Chondrocyte (in vitro differentiated cells): ENCODE data around the gene ITPKB. TPM values are rescaled to one million over a fixed set of nuclear protein-coding genes. Genes with fewer than 3 reads are reported as not detected.

Source experiments
- DNase-seq: peaks from one replicate; pipeline ENCODE4 v3.0.0; 2021; ENCODE audit warnings: mixed read lengths, low spot score
- H3K27ac Mint-ChIP-seq: one replicate; pipeline ENCODE4 v1.8.0; 2021; ENCODE audit warnings: mild to moderate bottlenecking, moderate library complexity, mixed read lengths; ENCODE audit not compliant: unreplicated experiment
- H3K27me3 Mint-ChIP-seq: 2 replicates; pipeline ENCODE4 v1.8.0; 2021; ENCODE audit warnings: low read depth, mixed read lengths
- H3K36me3 Mint-ChIP-seq: 2 replicates; pipeline ENCODE4 v1.8.0; 2021; ENCODE audit warnings: low read depth, mixed read lengths
- H3K4me1 Mint-ChIP-seq: 2 replicates; pipeline ENCODE4 v1.8.0; 2021; ENCODE audit warnings: low read depth, mild to moderate bottlenecking, mixed read lengths
- H3K4me3 Mint-ChIP-seq: one replicate; pipeline ENCODE4 v1.8.0; 2021; ENCODE audit warnings: mild to moderate bottlenecking, moderate library complexity, mixed read lengths; ENCODE audit not compliant: unreplicated experiment
- H3K9me3 Mint-ChIP-seq: 2 replicates; pipeline ENCODE4 v1.8.0; 2021; ENCODE audit warnings: low read depth, mixed read lengths
- total RNA-seq: library from RNA; stranded (reverse); gene quantifications from 3 replicates; pipeline ENCODE4 v1.2.1, GENCODE V29; 2021
- TF ChIP-seq, protein P1 (sequence below): fragments of 200-600 bp; sonication (generic); IDR thresholded peaks from 2 replicates; pipeline ENCODE4 v1.5.0; 2021; ENCODE audit warnings: antibody characterized with exemption, mild to moderate bottlenecking, moderate library complexity

ITPKB gene
- total RNA-seq, 1 donor from 2014 or later = 13.4 TPM

DNA sequence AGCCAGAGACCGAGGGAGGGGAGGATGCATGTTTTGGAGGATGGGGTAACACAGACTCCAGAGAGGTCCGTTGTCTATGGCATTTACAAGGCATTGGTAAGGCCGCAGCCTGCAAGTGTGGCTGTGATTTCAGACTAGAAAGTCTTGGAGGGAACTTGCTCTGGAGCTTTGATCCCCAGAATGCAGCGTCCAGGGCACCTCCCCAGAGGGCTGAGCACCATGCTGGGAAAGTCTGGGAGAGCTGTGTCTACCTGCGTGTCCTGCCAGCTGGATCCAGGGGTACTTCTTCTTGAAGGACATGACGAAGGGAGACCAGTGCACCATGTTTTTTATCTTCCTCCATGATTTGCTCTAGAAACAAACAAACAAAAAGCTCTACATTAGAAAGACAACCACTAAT lies 90.7 kb downstream of the ITPKB start:
- TF ChIP-seq, protein P1, sequence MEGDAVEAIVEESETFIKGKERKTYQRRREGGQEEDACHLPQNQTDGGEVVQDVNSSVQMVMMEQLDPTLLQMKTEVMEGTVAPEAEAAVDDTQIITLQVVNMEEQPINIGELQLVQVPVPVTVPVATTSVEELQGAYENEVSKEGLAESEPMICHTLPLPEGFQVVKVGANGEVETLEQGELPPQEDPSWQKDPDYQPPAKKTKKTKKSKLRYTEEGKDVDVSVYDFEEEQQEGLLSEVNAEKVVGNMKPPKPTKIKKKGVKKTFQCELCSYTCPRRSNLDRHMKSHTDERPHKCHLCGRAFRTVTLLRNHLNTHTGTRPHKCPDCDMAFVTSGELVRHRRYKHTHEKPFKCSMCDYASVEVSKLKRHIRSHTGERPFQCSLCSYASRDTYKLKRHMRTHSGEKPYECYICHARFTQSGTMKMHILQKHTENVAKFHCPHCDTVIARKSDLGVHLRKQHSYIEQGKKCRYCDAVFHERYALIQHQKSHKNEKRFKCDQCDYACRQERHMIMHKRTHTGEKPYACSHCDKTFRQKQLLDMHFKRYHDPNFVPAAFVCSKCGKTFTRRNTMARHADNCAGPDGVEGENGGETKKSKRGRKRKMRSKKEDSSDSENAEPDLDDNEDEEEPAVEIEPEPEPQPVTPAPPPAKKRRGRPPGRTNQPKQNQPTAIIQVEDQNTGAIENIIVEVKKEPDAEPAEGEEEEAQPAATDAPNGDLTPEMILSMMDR = no peak
- Mint-ChIP-seq H3K27ac (no peak overlapping the region), H3K27me3 (no peaks in the 10 kb centered on the region), H3K36me3 (peaks cover 11% of the 10 kb centered on the region), H3K9me3 (no peaks in the 10 kb centered on the region), H3K4me3 (no peak overlapping the region), H3K4me1 (peaks cover 14% of the 10 kb centered on the region)
- no peak for DNase-seq

DNA sequence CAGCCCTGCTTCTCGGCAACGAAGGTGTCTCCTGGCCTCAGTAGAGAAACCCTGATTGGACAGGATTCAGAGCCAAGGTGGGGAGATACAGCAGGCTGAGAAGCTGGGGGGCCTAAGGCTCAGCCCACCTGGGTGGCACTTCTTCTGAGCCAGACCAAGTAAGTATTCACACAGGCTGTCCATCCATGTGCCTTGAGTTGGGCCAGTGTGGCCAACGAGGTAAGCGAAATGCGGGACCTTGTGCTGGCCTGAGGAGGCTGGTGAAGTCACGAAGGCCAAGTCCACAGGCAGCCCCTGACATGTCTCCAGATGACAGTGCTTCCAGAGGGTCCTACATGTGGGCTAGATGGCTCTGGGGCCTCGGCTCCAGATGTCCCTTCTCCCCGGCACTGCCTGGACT lies 91.4 kb downstream of the ITPKB start:
- TF ChIP-seq, protein P1 = no peak
- Mint-ChIP-seq H3K9me3 (no peaks in the 10 kb centered on the region), H3K27ac (no peak overlapping the region), H3K27me3 (no peaks in the 10 kb centered on the region), H3K36me3 (peaks cover 11% of the 10 kb centered on the region), H3K4me1 (peaks cover 15% of the 10 kb centered on the region), H3K4me3 (no peak overlapping the region)
- no peak for DNase-seq

DNA sequence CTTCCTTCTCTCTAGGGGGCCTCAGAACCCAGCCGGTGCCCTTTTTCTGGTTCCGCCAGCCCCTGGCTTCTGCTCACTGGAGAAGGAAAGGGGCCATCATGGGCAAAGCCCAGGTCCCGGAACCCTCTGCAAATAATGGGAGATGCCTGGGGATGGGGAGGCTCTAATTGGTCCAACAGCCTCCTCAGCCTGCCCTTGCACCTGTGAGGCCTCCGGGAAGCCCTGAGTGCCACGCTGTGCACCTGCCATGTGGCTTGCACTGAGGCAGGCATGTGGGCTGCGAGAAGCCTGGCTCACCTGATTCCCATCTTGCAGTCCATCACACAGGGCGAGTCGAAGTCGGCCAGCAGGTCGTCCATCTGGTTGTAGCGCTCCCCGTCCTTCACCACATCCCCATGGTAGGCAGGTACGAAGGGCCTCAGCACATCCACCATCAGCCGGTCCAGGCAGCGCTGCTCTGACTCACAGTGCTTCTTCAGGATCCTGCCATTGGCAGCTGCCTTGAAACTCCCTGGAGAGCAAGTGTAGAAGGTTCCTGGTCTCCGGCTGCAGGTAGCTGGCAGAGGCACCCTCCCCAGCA lies 92.1 kb downstream of the ITPKB start:
- DNase-seq = peak; percentile 81
- no peak overlapping the region for H3K27ac Mint-ChIP-seq
- TF ChIP-seq, protein P1 = no peak
- peaks cover 11% of the 10 kb centered on the region for H3K36me3 Mint-ChIP-seq
- H3K4me3 Mint-ChIP-seq = no peak overlapping the region
- H3K27me3 Mint-ChIP-seq = no peaks in the 10 kb centered on the region
- H3K9me3 Mint-ChIP-seq = no peaks in the 10 kb centered on the region
- H3K4me1 Mint-ChIP-seq = peaks cover 15% of the 10 kb centered on the region

DNA sequence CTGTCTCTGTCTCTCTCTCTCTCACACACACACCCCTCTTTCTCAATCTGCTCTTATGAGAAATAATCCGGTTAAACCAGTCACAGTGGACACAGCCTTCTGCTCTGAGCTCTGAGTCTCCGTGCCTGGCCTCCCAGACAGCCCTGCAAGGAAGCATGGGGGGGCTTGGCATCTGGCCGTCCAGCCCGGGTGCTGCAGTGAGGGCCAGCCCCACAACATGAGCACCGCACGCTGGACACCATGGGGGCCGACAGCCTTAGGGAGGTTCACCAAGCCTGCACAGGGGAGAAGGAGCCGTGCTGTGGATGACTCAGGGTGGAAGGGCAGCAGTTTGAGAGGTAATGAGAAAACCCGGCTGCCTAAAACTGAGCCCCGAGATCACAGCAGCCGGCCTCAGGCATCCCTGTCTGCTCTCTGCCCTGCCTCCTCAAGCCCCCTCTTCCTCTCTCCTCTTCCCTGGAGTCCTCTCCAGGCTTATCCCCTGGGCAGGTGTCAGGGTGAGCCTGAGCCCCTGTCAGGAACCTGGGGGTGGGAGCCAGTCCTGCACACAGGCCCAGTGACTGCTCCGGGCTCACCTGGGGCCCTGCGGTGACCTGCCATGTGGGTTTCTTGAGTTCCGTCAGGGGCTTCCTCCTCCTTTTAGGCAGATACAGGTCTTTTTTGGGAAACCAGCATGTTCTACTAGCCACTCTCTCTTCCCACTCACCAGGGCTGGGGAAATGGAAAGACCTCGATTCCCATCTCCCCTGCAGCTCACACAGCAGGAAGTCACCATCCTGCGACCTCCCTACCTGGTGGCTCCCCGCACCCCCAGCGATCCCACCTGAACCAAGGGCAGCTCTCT lies 92.8 kb downstream of the ITPKB start:
- TF ChIP-seq, protein P1 = no peak
- Mint-ChIP-seq H3K27ac (no peak overlapping the region), H3K36me3 (peaks cover 11% of the 10 kb centered on the region), H3K9me3 (no peaks in the 10 kb centered on the region), H3K4me3 (no peak overlapping the region), H3K4me1 (peaks cover 15% of the 10 kb centered on the region), H3K27me3 (no peaks in the 10 kb centered on the region)
- DNase-seq = peak; percentile 74

DNA sequence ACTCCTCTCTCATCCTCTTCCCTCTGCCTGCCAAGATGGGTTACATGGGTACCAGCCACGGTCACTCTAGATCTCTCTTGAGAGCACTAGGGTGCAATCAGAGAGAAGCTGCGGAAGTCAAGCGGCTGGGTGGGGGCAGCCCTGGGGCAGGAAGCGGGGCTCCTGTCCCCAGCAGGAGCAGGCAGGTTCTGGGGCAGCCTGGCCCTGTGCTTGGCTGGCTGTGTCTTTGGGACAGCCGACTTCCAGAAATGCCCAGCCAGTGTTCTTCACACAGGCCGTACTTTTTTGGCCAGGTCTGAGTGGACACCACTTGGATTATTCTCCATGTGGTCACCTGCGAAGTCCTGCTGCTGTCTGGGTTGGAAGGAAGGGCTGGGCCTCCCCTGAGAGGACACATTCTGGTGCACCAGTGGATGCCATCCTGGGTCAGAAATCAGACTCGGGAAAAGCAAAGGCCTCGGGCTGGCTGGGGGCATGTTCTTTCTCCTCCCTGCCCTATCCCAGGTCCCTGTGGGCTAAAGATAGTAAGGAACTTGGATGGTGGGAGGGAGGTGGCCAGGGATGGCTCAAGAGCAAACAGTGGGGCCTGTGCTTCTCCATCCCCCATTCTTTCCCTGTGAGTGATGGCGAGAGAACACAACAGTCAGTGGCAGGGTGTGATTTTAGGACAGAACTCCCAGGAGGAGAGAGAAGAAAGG lies 93.7 kb downstream of the ITPKB start:
- Mint-ChIP-seq H3K27me3 (no peaks in the 10 kb centered on the region), H3K4me1 (peaks cover 15% of the 10 kb centered on the region), H3K4me3 (no peak overlapping the region), H3K9me3 (no peaks in the 10 kb centered on the region), H3K36me3 (peaks cover 10% of the 10 kb centered on the region), H3K27ac (no peak overlapping the region)
- DNase-seq = peak; percentile 56
- TF ChIP-seq, protein P1 = no peak
